GM19467 (cell line): ENCODE data around the gene TELO2.

Experiments used
- ATAC-seq: cut with Tn5 transposase; IDR thresholded peaks from one replicate; pipeline ENCODE4 v1.9.1; 2021; ENCODE audit warnings: mild to moderate bottlenecking, moderate library complexity; ENCODE audit not compliant: unreplicated experiment

The TELO2 gene

DNA sequence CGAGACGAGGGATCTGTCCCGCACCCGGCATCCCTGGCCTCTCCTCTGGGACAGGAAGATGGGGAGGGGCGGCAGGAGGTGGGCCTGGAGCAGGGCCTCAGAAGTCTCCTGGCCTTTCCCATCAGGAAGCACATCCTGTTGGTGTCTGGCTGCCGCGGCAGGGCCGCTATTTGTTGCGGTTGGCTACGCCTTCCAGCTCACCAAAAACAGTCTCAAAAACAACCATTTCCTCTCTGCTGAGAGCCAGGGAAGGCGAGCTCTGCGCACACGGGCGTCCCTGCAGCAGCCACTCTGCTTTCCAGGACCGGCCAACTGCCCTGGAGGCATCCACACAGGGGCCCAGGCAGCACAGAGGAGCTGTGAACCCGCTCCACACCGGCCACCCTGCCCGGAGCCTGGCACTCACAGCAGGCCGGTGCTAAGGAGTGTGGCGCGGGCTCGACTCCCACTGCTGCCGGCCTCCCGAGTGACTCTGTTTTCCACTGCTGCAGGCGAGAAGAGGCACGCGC lies 40.3 kb downstream of the TELO2 start, which contains the start of gene TMEM204:
TMEM204 (plus strand) TSS at position 224 of the 509 bp plus-strand sequence. CDS start 610 bp downstream, outside the sequence.
- no peak for ATAC-seq

DNA sequence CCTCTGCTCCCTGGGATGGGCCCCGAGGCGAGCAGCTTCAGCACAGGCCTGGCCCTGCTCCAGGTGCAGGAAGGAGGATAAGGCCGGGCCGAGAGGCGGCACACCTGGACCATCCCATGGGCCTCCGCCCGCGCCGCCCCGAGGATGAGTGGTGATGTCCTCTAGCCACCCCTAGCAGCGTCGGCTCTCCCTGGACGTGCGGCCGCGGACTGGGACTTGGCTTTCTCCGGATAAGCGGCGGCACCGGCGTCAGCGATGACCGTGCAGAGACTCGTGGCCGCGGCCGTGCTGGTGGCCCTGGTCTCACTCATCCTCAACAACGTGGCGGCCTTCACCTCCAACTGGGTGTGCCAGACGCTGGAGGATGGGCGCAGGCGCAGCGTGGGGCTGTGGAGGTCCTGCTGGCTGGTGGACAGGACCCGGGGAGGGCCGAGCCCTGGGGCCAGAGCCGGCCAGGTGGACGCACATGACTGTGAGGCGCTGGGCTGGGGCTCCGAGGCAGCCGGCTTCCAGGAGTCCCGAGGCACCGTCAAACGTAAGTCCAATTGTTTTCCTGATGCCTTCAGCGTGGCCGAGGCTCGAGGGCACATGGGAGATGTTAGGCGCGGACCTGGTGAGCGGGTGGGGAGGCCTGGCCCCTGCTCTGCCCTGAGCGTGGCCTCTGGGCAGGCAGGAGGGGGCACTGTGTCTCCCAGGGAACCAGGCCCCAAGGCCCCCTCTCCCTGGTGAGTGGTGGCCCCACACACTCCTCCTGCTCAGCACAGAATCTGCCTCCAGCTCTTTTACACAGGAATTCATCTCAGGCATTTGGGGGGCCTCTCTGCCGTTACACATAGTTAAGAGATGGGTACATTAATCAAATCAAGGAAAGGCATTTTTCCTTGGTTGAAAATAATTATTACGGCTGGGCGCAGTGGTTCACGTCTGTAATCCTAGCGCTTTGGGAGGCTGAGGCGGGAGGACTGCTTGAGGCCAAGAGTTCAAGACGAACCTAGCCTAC lies 41.2 kb downstream of the TELO2 start:
- ATAC-seq, result no peak

DNA sequence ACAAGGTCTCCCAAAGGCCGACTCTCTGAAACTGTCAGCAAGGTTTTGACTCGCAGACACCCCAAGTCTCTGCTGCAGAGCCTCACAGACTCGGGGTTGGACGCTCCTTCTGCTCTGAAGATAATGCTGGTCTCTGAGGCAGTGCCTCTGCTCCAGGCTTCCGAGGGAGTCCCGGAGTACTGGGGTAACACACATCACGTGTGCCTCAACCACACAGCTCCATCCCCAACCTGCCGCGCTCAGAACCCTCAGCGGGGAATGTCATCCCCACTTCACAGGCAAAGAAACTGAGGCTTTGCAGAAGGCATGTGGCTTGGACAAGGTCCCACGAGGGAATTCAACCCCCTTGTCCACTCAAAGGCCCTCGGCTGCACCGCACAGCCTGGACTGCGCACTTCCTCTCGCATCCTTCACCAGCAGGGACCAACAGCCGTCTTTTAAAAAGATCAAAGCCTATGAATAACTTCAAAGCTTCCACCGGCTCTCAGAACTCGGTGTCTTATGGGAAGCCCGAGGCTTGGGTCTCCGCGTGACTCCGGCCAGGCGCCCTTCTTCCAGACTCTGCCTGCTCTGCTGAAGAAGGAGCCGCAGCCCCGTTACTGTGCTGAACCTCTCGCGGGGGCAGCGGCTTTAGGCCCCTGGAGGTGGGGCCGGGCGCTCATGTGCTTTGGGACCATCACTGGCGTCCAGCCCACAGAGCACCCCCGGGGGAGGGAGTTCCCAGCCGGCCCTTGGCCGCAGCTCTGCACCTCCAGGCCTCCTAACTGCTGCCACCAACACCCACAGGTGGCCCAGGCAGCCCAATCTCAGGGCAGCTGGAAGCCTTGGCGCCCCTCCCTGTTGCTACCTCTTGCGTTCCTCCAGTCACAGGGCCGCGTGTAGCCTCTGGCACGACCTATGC lies 42.5 kb downstream of the TELO2 start:
- no peak for ATAC-seq

DNA sequence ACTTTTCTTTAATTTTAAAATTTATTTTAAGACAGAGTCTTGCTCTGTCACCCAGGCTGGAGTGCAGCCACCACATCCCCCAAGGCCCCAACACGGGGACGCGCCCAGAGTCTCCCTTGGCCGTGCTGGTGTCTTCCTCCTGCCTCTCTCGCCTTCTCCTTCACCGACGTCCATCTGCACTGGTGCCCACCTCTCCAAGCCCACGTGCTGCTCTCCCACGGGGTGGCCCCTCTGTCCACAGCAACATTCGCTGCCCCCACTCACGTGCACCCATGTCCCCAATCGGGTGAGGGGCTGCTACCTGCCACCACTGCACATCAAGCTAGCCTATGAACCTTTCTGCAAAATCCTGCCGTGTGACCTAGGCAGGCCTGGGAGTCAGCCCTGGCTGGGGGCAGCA lies 43.4 kb downstream of the TELO2 start:
- ATAC-seq, result no peak

DNA sequence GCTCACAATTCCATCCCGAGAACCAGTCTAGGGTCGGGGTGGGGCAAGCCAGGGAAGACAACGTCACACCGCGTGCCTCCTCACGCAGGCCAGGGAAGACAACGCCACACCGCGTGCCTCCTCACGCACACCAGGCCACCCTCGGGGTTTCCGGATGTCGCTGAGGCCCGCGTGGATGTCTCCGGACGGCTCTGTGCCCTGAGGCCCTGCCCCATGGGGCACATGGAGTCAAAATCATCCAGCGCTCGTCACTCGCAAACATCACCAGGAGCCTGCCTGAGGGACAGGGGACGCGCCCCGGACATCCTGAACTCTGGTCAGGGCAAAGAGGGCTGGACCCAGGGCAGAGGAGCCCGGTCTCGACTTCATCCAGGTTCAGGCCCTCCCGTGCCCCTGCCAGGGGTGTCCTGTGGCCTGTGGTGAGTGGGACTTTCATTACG lies 44.0 kb downstream of the TELO2 start:
- no peak for ATAC-seq

DNA sequence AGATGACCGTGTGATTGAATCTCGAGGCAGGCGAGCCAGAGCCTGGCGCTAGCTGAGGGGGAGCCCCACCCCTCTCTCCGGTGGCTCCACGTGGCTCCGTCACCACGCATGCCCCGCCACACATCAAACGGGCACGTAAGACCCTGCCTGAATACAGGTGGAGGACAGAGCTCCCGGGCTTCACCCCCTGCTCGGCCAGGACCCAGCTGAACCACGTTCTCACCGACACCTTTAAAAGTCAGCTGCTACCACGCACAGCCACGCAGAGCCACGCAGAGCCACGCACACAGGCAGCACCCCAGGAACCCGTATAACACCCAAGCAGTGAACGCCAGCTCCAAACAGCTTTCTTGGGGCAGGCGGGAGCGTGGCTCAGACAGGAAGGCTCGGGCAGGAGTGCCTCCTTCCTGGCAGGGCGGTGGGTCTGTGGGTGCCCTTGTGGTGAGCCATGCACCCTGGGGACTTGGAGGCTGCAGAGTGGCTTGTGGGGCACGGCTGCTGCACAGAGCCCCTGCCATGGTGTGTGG lies 44.7 kb downstream of the TELO2 start:
- no peak for ATAC-seq

DNA sequence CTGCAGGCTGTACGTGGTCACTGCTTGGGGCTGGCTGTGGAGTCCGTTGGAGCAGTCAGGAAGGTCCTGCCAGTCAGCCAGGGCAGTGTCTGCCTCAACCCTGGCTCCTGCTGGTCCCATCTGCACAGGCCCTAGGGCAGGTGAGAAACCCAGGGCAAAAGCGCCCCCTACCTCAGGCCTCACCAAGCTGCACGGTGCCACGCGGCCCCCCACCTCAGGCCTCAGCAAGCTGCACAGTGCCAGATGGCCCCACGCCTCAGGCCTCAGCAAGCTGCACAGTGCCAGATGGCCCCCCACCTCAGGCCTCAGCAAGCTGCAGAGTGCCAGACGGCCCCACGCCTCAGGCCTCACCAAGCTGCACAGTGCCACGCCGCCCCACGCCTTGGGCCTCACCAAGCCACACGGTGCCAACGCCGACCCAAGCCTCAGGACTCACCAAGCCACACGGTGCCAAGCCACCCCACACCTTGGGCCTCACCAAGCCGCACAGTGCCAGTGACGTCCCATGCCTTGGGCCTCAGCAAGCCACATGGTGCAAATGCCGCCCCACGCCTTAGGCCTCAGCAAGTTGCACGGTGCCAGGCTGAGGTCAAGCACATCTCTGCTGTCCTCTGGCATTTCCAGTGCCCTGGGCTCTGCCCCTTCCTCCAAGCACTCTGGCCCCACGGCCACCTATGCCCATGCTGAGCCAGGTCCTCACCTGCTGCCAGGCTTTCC lies 45.8 kb downstream of the TELO2 start:
- ATAC-seq, result no peak

DNA sequence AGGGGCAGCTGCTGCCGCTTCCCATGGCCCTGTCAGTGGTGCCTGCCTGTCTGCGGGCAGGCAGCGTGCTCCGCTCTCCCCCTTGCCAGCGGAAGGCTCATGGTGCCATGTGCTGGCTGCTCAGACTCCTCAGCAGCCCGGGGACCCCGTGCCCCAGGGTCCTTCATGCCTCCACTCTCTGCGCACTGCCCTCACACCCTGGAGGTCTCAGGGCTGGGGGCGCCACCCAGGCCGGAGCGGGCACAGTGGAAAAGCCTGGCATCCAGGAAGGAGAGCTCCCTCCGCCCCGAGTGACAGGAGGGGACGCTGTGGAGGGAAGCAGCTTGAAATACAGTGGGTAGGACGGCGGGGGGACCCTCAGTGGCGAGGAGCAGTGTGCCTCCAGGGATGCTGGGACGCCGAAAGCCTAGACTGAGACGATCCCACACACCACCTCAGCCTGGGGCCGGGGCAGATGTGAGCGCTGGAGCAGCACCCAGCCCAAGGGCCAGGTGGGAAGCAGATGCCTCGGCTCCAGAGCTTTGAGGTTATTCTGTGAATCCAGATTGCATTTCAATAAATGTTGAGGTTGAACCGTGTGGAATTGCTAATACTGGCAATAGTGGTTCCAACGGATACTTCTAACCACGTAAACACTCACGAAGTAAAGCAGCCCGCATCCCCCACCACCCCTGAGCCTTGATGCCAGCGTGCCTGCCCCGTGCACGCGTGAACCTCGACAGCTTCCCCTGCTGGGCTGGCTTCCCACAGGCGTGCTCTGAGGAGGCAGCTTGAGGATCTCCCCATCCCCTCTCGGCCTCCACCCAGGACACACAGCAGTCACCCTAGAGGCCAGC lies 46.8 kb downstream of the TELO2 start:
- ATAC-seq, result no peak

DNA sequence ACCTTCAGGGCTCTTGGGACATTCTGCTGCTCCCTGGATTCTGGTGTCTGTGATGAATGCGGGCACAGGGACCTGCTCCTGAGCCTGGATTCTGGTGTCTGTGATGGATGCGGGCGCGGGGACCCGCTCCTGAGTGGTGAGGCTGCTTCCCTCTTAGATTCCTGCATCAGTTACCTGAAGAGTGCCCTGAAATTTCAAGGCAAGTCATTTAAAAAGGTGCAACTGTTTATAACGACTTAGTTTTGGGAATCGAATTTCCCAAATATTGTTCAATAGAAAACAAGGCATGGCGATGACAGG lies 47.3 kb downstream of the TELO2 start:
- ATAC-seq, result no peak

DNA sequence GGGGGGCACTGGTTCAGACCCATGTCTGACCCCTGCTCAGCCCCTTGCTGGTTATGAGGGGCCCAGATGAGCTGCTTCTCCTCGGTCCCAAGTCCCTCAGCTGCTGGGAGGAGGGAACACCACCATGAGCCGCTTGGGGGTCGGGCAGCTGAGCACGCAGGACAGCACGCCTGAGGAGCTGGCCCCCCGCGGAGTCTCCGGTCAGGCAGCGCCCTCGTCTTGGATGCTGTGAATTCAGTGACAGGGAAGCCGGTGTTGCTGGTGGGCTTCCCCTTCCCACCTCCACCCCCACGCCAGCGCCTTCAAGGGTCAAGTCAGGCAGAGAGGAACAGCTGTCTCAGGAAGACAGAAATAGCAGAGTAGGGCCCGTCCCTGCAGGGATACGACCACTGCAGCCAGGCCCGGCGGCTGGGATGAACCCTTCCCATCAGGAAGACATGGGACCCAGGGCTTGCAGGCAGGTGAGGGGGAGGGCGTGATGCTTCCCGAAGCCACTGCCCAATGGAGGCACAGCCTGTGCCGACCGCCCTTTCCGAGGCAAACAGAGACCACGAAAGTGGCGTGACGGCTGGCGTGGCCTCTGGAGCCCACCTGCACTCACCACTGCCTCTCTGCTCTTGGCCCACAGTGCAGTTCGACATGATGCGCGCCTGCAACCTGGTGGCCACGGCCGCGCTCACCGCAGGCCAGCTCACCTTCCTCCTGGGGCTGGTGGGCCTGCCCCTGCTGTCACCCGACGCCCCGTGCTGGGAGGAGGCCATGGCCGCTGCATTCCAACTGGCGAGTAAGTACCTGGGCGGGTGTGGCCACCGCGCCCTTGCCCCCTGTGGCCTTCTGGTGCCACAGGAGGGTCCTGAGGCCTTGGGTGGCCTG lies 48.4 kb downstream of the TELO2 start:
- no peak for ATAC-seq

DNA sequence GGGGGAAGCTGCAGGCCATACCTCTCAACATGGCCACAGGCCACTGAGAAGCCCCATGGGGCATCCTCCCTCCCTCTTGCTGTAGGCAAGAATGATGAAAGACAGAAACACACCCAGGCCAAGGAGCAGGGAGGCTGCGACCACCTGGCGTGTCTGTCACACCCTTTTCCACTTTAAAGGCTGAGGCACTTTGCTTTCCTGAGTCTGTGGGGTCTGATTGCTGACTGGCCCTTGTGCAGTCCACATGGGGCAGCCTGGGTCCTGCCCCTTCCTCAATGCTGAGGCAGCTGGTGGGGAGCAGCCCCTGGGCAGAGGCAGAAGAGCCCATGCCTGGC lies 49.0 kb downstream of the TELO2 start:
- no peak for ATAC-seq

DNA sequence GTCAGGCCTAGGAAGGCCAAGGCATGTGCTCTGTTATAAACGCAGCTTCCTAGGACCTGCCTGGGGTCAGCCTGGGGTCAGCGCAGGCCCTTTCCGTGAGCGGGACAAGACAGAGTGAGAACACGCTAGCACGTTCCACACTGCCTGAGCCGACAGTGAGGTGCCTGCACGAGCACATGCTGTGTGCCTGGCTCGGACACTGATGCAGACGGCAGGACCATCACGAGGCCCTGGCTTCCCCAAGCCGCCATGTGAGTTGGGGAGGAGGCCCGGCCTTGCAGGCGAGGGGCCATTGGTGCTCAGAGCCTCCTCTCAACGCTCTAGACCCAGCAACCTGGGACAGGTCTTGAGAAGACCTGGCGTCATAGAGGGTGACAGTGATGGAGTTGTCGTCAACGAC lies 49.4 kb downstream of the TELO2 start:
- no peak for ATAC-seq

DNA sequence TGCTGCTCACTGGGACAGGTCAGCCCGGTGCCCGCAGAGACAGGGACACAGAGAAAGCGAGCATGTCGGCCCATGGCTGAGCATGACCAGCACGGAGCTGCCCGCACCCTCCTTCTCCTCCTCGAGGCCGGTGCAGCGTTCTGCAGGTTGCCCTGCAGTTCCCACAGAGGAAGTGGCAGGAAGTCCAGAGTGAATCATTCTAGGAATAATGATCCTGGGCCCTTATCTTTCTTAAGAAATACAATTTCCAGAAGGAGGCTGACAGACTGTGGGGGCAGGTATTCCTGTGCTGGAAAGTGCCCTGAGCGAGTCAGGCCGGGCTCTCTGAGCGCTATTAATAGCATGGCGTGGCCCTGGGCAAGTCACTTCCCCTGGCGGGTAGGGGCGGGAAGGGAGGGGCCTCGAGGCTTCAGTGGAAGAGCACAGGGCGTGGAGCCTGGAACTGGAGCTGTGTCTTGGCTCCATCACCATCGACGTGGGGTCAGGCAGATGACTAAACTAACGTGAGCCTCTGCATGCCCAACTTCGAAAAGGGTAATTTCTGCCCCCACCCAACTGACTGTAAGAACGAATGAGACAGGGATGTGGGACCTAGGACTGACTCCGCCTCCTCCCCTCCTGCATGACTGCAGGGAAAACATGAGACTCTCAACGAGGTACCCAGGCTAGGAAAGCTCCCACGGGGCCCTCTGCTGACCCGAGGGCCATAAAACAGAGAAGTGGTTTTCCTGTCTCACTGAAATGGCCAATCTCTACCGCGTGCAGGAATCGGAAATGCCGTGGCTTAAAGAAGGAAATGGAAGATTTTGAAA lies 50.1 kb downstream of the TELO2 start:
- ATAC-seq, result no peak

DNA sequence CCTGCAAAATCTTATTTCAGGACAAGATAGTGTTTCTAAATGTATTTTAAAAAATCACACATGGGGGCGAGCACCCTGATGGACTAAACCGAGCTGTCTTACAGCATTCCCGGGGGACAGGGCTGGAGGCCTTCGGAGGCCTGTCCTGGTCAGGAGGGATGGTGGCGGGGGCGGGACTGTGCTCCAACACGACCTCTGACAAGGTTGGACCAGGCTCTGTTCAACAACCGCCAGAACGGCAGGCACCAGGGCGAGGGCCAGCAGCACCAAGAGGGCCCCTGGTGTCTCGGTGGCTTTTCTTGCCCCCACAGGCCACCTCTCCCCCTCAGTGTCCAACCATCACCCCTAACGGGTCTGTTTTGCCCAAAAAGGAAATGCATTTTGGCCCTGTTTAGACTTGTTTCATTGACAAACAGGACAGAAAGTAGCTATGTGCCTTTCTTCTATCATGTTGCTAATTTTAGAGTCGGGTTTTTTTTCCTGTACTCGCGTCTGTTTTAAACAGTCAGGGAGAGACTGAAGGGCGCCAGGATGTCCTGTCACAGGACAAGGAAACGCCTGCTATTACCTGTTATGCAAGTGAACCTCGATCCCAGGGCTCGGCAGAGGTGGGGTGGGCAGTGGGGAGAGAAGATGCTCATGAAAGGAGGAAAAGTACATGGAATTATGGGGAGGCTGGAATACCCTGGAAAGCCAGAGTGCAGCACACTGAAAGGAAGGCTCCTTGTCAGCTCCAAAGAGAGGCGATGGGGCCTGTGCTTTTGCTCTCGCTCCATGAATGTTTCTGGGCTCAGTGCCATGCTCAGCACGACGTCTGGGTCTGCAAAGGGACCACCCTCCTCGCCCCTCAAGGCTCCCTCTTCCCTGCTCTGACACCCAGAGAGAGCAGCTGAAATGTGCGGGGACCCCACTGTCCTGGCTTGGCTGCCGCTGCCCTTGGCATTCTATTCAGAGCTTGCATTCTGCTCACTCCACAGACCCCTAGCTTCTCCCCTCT lies 52.2 kb downstream of the TELO2 start:
- no peak for ATAC-seq

DNA sequence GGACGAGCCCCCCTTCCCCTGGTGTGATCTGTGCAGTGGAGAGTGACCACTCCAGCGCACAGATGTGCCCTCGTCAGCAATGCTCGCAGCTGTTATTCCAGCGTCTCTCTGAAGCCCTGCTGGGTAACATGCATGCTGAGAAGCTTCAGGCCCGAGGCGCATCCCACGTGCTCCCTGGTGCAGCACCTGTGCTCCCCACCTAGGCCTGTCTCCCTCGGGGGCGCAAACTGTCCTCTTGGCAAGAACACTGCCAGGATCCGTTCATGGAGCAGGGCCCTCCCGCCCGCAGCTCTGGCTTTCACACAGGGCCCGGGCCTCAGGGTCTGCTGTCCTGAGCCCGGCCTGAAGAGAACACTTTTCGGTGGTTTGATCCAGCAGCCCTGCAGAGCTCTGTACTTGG lies 53.3 kb downstream of the TELO2 start:
- no peak for ATAC-seq

DNA sequence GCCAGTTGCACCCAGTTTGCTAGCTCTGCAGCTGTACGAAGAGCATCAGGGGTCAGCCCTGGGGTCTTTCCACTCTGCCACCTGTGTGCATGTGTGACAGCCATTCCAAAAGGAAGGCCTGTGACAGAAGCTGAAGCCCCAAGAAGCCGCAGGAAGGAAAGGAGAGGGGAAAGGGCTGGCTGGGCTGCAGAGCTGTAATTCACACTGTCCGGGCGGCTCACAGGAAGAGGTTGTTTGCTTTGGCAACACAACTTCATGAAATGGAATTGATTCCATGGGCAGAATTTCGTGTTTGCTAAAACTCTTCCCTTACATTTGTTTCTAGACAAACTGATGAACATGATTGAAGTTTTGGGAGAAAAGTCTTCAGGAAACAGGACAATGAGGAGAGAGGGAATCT lies 55.1 kb downstream of the TELO2 start:
- ATAC-seq, result no peak

DNA sequence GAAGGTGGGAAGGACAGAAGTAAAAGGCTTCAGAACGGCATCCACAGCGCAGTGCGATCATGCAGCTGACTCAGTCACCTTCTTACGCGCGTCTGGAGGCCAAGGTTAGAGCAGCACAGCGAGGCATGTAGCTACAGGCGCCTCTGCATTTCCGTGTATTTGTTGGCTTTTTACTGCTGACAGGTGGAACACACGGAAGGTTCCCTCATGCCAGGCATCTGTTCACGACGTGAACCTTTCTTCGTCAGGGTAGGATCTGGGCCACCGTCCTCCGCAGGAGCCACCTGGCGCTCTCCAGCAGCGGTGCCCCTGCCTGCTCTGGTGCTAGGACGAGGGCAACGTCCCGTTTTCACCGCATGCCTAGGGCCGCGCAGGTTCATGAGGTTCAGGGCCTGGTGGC lies 55.6 kb downstream of the TELO2 start:
- no peak for ATAC-seq
